IPS DF 4.7 (cell line): ENCODE measurements around the gene CCDC81.
"Not testable (repeated sequence)": the region's sequence is repeated elsewhere in the genome, so short reads cannot be mapped to it uniquely, and the experiment has no call there.

Experiments
- DNase-seq: peaks from one replicate; pipeline ENCODE4 v3.0.0-alpha.2; 2013; ENCODE audit warnings: low spot score; ENCODE audit errors: extremely low read depth

Gene CCDC81

DNA sequence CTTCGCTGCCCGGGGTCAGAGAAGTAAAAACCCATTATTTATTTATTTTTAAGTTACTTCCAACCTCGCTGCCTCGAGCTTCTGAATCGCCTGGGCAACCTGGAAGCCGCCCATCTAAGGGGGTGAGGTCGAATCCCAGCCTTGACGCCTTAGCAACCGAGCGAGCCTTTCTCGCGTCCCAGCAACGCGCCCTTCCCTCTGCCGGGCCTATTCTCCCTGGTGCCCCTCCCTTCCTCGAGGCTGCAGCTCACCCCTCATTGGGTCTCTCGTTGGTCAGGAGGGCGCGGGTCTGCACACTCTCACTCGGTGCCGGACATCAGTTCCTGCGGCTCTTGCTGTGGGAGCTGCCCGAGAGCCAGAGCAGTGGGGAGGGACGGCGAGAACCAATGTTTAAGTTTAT is at the start of gene CCDC81:
TSS of gene CCDC81 (plus strand) at position 302 of the 400 bp plus-strand sequence. CDS start 277 bp downstream, outside the sequence.
- DNase-seq, result no peak

DNA sequence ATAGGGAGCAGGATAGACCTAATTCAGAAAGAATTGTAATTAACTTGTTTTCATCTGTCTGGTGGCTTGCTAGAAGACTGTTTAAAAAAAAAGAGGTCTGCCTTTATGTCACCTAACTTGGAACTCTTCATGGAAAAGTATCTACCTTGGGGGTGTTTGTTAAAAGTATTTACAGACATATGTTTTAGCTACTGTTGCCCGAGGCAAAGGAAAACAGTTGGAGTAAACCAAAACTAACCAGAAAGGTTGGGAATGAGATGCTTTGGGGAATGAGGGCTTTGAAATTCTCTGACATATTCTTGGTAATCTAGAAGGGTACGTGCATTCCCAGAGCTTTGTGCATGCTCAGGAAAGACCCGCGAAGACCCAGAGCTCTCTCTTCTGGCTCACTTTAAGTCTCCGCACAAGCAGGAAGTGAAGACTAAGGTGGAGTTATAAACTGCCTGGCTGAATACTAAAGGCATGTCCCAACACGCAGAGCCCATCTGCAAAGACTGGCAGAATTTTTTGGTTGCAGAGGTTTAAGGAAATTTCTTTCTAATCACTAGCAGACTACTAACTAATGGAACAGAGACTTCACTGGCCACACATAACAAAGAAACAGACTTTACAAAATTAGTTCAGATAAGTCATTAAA is 39.4 kb upstream of the CCDC81 start:
- no peak for DNase-seq

DNA sequence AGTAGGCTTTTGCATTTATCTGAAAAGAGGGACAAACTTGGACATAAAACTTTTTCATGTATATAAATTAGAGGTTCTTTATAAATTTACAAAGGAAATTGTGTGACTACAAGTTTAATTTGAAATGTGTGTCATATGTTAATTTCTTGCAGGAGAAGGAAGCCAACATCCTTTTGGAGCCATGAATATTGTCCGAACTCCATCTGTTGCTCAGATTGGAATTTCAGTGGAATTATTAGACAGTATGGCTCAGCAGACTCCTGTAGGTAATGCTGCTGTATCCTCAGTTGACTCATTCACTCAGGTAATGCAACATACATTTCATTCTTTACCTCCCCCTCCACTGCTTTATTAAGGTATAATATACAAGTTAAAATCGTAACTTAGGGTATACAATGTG is 37.5 kb upstream of the CCDC81 start:
- no peak for DNase-seq

DNA sequence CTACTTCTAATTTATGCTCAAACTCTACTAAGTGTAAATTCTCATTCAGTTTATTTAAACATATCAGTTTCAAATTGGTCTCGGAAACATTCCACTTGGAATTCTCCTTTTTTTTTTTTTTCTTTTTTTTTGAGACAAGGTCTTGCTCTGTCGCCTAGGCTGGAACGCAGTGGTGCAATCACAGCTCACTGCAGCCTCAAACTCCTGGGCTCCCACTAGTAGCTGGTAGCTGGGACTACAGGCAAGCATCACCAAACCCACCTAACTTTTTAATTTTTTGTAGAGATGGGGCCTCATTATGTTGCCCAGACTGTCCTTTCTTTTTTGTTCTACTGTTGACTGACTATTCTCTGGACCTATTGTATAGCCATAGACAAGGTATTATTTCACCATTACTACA is 33.3 kb upstream of the CCDC81 start:
- DNase-seq, result no peak

DNA sequence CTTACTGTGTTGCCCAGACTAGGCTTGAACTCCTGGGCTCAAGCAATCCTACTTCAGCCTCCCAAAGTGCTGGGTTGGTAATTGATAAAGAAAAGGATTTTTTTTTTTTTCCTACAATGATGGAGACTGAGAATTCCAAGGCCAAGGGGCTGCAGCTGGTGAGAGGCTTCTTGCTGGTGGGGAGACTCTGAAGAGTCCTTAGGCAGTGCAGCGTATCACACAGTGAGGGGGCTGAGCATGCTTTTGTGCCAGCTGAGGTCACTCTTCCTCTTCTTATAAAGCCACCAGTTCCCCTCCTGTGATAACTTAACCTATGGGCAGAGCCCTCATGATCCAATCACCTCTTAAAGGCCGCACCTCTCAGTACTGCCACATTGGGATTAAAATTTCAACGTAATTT is 28.2 kb upstream of the CCDC81 start:
- no peak for DNase-seq

DNA sequence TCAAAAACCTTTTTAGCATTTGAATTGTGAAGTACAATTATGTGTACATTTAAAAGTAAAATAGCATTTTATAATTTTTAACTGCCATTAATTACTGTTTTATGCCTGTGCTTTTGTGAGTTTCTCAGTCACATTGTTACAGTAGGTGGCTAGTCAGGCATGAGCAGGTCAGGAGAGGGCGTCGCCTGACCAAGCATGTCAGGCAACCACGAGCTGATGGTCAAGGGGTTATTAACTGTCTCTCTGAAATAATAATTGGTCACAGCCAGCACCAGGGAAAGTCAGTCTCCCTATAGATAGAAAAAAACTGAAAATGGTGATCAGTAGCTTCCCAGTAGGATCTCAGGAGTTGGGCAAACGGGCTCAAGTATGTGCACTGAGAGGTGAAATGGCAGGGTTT is 19.4 kb upstream of the CCDC81 start:
- no peak for DNase-seq

DNA sequence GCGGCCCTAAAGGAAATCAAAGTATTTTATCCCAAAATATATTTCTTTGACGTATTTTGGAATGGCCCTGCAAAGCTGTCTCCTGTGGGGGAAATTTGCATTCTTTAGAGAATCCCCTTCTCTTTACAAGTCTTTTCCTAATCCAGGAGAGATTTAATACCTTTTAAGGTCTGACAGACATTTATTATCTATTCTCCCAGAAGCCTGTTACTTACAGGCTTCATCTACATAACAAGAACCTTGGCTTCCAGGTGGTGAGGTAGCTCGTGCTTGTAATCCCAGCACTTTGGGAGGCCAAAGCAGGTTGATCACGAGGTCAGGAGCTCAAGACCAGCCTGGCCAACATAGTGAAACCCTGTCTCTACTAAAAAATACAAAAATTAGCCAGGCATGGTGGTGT is 17.3 kb upstream of the CCDC81 start:
- DNase-seq, result not testable (repeated sequence)

DNA sequence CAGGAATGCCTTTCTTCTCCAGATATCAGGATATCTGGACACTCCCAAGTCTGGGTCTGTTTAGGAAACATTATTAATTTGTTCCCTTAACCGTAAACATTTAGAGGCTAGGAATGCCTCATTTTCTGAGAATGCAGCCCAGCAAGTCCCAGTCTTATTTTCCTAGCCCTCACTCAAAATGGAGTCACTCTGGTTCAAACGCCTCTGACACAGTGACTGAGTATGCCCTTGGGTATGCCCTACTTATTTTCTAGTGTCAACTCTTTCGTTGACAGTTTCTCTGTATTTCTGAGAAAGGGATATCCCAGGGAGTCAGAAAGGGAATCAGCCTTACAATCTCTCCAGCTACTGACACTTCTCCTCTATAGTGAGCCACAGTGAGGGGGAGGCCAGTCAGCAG is 16.0 kb upstream of the CCDC81 start:
- no peak for DNase-seq

DNA sequence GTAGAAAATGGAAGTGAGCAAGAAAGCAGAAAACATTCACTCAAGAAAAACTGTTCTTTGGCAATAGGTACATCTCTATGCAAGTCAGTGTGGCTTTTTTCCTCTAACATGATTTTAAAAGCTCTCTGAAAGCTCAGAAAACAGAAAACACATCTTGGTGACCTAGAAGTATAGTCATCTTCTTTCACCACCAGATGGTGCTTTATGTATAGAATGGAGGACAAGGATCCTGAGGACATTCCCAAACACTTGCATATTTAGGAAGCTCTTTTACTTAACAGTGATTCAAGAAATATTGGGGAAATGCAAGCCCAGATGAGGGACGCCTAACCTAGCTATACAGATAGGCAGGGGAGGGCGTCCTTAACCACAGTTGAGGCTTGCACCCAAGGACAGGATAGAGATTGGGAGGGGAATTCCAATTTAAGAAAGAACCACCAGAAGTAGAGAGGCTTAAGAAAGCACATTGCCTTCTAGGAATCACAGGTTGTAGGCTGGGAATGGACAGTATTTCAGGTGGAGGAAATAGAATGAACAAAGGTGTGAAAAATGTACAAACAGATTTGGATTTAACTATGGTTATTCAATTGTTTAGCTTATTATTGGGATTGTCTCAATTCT is 13.8 kb upstream of the CCDC81 start:
- DNase-seq, result no peak

DNA sequence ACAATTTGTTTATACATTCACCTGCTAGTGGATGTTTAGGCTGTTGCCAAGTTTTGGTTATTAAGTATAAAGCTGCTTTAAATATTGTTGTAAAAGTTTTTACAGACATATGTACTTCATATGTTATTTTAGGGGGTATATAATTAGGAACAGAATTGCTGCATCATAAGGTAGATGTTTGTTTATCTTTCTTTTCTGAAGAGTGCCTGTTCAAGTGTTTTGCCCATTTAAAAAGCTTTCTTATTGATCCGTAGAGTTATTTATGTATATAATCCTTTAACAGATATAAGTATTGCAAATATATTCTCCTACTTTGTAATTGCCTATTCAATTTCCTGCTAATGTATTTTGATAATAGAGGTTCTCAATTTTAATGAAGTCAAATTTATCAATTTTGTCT is 11.3 kb upstream of the CCDC81 start:
- DNase-seq, result no peak

DNA sequence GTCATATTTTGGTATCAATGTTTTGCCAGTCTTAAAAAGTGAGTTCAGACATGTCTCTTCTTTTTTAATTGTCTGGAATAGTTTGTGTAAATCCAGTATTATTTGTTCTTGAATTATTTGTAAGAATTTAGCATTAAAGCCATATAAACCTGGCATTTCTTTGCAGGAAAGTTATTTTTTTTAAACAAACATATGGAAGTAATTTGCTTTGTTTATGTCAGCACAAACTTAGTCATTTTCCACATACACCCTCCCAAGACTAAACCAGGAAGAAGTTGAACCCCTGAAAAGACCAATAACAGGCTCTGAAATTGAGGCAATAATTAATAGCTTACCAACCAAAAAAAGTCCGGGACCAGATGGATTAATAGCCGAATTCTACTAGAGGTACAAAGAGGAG is 9.1 kb upstream of the CCDC81 start:
- no peak for DNase-seq

DNA sequence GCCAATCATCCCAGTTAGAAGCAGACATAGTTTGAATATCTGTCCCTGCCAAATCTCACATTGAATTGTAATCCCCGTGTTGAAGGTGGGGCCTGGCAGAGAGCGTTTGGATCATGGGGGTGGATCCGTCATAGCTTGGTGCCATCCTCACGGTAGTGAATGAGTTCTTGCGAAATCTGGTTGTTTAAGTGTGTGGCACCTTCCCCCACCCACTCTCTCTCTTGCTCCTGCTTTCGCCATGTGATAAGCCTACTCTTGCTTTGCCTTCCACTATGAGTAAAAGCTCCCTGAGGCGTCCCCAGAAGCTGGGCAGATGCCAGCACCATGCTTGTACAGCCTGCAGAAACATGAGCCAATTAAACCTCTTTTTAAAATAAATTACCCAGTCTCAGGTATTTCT is 5.0 kb upstream of the CCDC81 start:
- no peak for DNase-seq

DNA sequence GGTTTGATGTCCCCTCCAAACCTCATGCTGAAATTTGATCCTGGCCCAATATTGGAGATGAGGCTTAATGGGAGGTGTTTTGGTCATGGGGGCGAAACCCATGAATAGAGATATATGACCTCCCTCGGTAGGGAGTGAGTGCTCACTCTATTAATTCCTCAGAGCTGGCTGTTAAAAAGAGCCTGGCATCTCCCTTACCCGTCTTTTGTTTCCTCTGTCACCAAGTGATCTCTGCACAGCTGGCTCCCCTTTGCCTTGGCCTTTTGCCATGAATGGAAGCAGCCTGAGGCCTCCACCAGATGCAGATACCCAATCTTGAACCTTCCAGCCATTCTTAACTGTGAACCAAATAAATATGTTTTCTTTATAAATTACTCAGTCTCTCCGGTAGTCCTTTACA is 4.5 kb upstream of the CCDC81 start:
- DNase-seq, result no peak

DNA sequence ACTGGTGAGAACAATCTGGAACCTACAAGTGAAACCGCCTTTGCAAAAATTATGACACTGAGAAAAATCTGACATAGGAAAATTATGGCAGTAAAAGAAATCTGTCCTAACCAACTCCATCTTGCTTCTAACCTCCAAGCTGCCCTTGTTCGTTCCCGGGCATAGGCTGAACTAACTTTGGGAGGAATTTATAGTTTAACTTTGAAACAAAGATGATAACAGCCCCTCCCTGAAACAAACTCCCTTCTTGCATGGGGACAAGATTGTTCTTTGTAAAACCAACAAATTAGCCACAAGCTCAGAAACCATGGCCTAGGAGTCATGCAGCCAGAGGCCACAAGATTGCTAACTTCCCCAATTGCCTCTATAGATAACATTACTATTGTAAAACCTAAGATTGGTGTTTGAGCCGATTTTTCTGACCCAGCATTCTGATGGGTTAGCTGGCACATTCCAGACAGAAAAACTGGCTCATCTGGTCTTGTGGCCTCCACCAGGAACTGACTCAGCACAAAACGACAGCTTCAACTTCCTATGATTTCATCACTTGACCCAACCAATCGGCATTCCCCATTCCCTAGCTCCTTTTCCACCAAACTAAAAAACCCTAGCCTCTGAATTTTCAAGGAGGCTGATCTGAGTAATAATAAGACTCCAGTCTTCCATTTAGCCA is 3.6 kb upstream of the CCDC81 start:
- DNase-seq, result no peak

DNA sequence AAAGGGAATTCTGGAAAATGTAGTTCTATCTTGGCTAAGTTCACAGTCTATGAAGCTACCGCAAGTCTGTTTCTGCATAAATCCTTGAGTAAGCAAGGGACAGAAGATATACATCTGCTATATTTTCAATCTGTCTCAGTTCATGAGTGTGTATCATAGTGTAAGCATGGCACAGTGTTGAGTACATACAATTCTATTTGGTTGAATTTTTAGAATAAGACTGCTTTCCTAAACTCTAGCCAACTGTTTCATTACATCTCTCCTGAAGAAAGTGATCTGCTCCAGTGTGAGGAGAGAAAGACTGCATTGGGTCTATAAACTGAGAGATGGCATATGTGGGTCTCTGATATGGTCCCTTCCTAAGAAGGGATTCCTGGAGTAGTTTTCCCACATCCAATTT is 2.6 kb upstream of the CCDC81 start:
- DNase-seq, result no peak

DNA sequence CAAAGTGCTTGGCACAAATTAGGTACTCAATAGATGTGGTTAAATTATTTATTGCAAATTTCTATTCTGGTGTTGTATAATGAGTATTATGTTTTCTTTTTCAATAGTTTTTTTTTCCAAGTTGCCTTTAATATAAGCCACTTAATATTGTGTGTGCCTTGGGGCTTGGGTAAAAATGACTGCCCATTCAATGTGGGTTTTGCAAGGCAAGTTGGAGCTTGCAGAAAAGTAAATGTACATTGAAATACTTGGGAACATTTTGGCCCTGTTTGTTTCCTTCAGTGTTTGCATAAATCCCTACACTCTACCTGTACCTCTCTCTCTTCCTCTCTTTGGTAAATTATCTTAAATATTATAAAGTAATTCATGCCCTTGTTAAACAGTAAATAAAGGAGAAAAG is 2.1 kb upstream of the CCDC81 start:
- DNase-seq, result no peak

DNA sequence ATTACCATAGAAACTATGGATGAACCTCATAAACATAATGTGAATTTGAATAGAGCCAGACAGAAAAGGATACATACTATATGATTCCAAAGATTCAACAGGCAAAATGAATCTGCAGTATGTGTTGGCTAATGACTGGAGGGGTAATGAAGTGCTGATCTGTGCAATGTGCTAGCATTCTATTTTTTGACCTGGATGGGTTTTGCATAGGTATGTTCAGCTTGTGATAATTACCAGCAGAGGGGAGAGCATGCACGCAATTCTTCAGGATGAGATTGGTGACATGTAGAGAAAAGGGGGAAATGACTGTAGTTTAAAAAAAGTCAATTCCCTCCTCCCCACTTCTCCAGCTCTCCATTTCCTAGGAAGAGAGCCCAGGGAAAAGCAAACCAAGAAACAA is 618 bp upstream of the CCDC81 start:
- DNase-seq, result no peak

DNA sequence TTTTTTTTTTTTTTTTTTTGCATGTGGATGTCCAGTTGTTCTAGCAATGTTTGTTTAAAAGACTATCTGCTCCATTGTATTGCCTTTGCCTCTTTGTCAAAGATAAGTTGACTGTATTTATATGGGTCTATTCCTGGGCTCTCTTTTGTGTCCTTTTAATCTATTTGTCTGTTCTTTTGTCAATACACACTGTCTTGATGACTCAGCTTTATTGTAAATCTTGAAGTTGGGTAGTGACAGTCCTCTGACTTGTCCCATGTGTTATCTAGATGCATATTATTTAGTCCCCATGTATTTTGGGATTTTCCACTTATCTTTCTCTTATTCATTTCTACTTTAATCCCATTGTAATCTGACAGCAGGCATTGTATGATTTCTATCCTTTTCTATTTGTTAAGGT is 3.3 kb downstream of the CCDC81 start:
- no peak for DNase-seq

DNA sequence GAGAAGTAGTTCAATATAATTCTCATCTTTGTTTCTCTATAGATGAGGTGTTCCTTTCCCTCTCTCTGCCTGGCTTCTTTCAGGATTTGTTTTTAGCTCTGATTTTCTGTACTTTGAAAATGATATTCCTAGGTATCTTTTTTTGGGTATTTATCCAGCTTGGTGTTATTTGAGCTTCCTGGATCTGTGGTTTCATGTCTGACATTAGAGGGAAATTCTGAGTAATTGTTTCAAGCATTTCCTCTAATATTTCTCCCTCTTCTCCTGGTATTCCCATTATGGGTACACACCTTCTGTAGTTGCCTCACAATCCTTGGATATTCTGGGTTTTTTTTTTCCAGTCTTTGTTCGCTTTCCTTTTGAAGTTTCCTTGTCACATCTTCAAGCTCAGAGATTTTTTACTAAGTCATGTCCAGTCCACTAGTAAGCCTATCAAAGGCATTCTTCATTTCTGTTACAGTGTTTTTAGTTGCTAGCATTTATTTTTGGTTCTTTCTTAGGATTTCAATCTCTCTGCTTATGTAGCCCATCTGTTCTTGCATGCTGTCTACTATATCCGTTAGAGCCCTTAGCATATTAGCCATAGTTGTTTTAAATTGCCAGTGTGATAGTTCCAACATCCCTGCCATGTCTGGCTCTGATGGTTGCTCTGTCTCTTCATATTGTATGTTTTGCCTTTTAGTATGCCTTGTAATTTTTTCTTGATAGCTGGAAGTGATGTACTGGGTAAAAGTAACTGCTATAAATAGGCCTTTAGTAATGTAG is 5.8 kb downstream of the CCDC81 start:
- no peak for DNase-seq

DNA sequence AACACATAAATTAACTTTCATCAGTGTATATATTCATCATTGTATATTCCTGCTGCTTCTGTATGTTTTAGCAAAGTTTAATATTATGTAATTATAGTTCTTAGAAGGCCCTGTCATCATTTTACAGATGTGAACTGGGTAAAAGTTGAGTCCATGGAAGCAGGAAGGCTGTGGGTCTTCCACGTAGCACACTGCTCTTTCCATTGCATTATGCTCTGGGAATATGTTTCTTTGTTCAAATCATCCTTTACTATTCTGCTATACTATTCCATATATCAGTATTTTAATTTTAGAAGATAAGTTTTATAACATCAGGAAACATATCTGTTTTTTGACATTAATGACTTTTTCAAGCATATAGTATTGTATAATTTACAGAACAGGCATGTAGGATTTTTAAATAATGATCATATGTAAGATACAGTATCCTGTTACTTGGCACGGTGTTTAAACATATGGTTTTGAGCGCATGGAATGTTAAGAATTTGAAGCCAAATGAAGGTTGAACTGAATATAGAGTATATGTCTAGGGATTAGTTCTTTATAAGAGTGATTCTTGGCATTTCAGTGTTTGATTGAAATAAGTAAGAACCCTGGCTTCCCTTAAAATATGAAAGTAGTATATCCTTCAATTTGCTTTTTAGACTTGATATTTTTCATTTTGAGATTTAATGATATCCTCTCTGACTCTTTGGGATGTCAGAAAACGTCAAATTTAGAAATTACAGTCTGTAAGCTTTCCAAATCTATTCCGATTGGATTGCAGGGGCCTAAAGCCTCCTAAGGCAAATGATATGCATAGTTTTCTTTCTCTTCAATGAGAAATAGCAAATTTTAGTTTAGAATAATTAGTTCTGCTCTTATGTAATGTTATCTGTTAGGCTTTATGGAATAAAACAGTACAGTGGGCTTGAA is 8.6 kb downstream of the CCDC81 start:
- DNase-seq, result no peak

DNA sequence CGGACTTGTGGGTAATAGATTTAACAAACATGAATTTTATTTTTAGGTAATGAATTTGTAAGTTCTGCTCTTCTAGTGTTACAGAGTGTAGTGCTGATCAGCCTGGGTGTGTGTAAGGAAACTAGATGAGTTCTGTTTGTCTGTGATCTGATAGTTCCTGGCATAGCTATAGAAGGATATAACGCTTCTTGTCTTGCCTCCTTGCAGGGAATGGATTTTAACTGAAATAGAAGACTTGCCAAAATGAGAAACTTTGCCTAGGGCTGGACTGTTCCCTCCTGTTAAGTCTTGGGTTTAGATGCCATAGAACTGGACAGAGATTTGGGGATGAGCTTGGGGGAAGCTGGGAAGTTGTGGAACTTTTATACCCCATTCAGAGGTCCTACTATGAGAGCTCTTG is 11.6 kb downstream of the CCDC81 start:
- no peak for DNase-seq
